Lung (tissue), 12 donors: ENCODE data around the gene XIRP2. TPM values are rescaled to one million over a fixed set of nuclear protein-coding genes. Genes with fewer than 3 reads are reported as not detected.

ENCODE experiments used
- ATAC-seq: fragments of 200-7000 bp; cut with Tn5 transposase; one replicate; pipeline ENCODE4 v1.9.1; 2020; ENCODE audit warnings: moderate number of reproducible peaks; ENCODE audit not compliant: insufficient read depth, low FRiP score
- DNase-seq, 3 donors: peaks; one replicate each; pipeline ENCODE4 v3.0.0-alpha.2; 2013 to 2017
- H3K27ac ChIP-seq, 2 donors: one replicate each; pipeline ENCODE4 v1.5.1; 2013; ENCODE audit warnings: mild to moderate bottlenecking in 2 of 2, moderate library complexity in 2 of 2, control low read depth in 1 of 2, inconsistent platforms in 1 of 2, low read depth in 1 of 2, low read length in 1 of 2
- H3K27me3 ChIP-seq, 3 donors: one replicate each; pipeline ENCODE4 v1.5.1; 2013; ENCODE audit warnings: low read length in 2 of 3; ENCODE audit not compliant: control insufficient read depth in 3 of 3, insufficient read depth in 3 of 3
- H3K36me3 ChIP-seq, 4 donors: one replicate each; pipeline ENCODE4 v1.5.1; 2013; ENCODE audit warnings: low read length in 4 of 4, mild to moderate bottlenecking in 1 of 4, moderate library complexity in 1 of 4; ENCODE audit not compliant: control insufficient read depth in 4 of 4, insufficient read depth in 4 of 4
- H3K4me1 ChIP-seq, 5 donors: one replicate each; pipeline ENCODE4 v1.5.1; 2013; ENCODE audit warnings: low read length in 5 of 5, mild to moderate bottlenecking in 2 of 5, moderate library complexity in 1 of 5; ENCODE audit not compliant: control insufficient read depth in 5 of 5, insufficient read depth in 5 of 5
- H3K4me3 ChIP-seq: one replicate; pipeline ENCODE4 v1.5.1; 2013; ENCODE audit warnings: mild to moderate bottlenecking, control low read depth, moderate library complexity
- H3K9ac ChIP-seq, 2 donors: one replicate each; pipeline ENCODE4 v1.5.1; 2013; ENCODE audit warnings: low read length in 2 of 2, control low read depth in 1 of 2; ENCODE audit not compliant: insufficient read depth in 1 of 2
- H3K9me3 ChIP-seq, 4 donors: one replicate each; pipeline ENCODE4 v1.5.1; 2013; ENCODE audit warnings: low read length in 3 of 4, mild to moderate bottlenecking in 1 of 4, moderate library complexity in 1 of 4; ENCODE audit not compliant: control insufficient read depth in 4 of 4, insufficient read depth in 3 of 4
- WGBS, 2 donors: extraction: QIAGEN DNeasy Blood & Tissue Kit; methylation state at CpG; one replicate each; pipeline ENCODE4 v1.1.7; 2013; 5-methylcytosine and 5-hydroxymethylcytosine counted together
- polyA plus RNA-seq, 2 donors: library from polyadenylated mRNA; stranded (reverse); fragments of 200-250 nt; gene quantifications; one replicate each; pipeline ENCODE4 v1.2.1, GENCODE V29; 2013
- total RNA-seq, 2 donors: library from RNA; depleted of rRNA in 1 of 2; stranded (reverse); fragments of >200 nt in 1 of 2; gene quantifications; one replicate each; pipeline ENCODE4 v1.2.1, GENCODE V29; 2014 to 2021
- TF ChIP-seq, protein P1 (sequence below): IDR thresholded peaks from 2 replicates; pipeline ENCODE4 v1.5.1; 2012; ENCODE audit warnings: mild to moderate bottlenecking; ENCODE audit errors: control extremely low read depth, extremely low read depth
- donor health status: control.
- donor health status: control.
- donor health status: Bipolar disorder and iron deficiency.
- donor health status: healthy.
- donor health status: DM: yes; HTN: yes; CAD: no.

Gene XIRP2
- total and polyA plus RNA-seq, 4 donors, result 0.11 to 0.46 (median 0.14) TPM; not detected in 1

DNA sequence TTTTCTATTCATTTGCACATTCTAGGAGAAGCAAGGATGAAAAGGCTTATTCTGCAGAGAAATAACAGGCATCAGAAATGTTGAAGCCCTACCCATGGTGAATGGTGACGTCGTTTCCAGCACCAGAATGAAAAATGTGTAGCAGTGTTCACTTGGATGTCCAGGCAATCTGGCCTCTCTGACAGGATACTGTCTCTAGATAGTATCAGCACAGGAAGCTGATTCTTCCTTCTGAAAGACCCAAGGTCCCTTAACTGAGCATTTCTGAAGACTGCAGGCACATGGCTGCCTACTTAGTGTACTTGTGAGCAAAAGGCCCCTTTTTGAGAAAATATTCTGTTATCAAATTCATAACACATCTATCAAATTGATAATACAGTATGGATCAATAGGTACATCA is 234.1 kb downstream of the XIRP2 start:
- 22 to 36% methylated on average over 2 of the region's 2 CpGs for WGBS, 2 donors
- DNase-seq (no peak), ATAC-seq (no peak)
- H3K36me3 ChIP-seq, result no peaks in the 10 kb centered on the region
- H3K9me3 ChIP-seq, result no peaks in the 10 kb centered on the region
- H3K4me3 ChIP-seq, result no peak overlapping the region
- no peak overlapping the region for H3K27ac ChIP-seq
- H3K4me1 ChIP-seq, result no peaks in the 10 kb centered on the region
- H3K27me3 ChIP-seq, result no peaks in the 10 kb centered on the region
- H3K9ac ChIP-seq, result no peak overlapping the region
- TF ChIP-seq, protein P1, sequence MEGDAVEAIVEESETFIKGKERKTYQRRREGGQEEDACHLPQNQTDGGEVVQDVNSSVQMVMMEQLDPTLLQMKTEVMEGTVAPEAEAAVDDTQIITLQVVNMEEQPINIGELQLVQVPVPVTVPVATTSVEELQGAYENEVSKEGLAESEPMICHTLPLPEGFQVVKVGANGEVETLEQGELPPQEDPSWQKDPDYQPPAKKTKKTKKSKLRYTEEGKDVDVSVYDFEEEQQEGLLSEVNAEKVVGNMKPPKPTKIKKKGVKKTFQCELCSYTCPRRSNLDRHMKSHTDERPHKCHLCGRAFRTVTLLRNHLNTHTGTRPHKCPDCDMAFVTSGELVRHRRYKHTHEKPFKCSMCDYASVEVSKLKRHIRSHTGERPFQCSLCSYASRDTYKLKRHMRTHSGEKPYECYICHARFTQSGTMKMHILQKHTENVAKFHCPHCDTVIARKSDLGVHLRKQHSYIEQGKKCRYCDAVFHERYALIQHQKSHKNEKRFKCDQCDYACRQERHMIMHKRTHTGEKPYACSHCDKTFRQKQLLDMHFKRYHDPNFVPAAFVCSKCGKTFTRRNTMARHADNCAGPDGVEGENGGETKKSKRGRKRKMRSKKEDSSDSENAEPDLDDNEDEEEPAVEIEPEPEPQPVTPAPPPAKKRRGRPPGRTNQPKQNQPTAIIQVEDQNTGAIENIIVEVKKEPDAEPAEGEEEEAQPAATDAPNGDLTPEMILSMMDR, result no peak

DNA sequence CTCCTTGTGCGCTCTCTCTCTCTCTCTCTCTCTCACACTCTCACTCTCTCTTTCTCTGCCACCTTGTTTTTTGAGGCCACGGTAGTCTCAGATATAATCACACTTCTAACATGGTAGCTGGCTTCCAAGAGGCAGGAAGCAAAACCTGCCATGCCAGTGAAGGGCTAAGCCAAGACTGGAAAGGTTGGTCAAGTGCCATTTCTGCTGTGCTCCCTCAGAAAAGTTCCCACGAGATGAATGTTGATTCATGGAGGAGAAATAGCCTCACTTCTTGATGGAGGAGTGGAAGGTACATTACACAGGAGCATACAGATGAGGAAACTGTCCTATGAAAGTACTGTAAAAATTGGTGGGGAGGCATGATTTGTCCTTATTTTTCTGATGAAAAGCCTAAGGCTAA is 237.9 kb downstream of the XIRP2 start:
- WGBS, 2 donors, result 85 to 98% methylated on average over 3 of the region's 3 CpGs
- ATAC-seq, result no peak
- H3K9me3 ChIP-seq, result no peaks in the 10 kb centered on the region

DNA sequence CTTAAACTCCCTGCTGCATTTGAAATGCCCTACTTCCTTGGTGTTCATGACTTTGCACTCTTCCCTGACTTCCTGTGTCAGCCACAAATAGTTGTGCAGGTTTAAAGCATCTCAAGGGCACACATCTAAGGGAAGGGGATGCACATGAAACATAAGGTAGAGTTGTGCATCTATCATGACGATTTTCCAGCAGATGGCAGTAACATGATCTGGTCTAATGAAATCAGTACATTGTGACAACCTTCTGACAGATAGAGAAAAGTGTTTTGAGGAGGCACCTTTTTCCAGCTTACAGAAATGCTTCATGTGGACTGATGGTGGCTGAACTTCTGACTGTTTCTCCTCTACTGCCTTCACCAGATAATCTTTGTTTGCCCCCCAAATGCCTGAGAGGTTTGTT is 238.9 kb downstream of the XIRP2 start:
- H3K4me3 ChIP-seq, result no peak overlapping the region
- DNase-seq, result peak in 2 of 3 donors; percentile 23 to 34
- 18 to 25% methylated on average over 1 of the region's 1 CpG for WGBS, 2 donors
- no peak for ATAC-seq
- no peaks in the 10 kb centered on the region for H3K27me3 ChIP-seq
- H3K9ac ChIP-seq, result no peak overlapping the region
- no peaks in the 10 kb centered on the region for H3K36me3 ChIP-seq
- no peak overlapping the region for H3K27ac ChIP-seq
- H3K9me3 ChIP-seq, result no peaks in the 10 kb centered on the region
- TF ChIP-seq, protein P1, result no peak
- H3K4me1 ChIP-seq, result no peaks in the 10 kb centered on the region

More for the DNA sequence above, 237.9 kb downstream of the XIRP2 start:
- Histone ChIP-seq H3K4me3 (no peak overlapping the region), H3K27me3 (no peaks in the 10 kb centered on the region), H3K27ac (no peak overlapping the region), H3K9ac (no peak overlapping the region), H3K4me1 (no peaks in the 10 kb centered on the region), H3K36me3 (no peaks in the 10 kb centered on the region)
- TF ChIP-seq, protein P1, result no peak
- DNase-seq, result no peak

DNA sequence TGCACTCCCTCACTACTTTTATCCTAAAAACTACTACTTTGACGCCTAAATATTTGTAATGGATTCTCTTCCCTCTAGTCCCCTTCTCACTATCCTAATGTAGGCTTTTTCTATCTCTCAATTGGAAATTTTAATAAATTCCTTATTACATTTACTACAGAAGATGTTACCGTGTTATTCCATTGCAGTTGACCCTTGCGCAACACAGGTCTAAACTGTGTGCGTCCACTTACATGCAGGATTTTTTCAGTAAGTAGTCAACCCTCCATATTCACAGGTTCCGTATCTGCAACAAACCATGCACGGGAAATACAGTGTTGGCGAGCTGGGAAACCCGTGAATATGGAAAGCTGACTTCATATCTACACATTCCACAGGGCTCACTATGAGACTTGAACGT is 239.8 kb downstream of the XIRP2 start:
- ATAC-seq, result no peak
- no peak overlapping the region for H3K27ac ChIP-seq
- H3K9ac ChIP-seq, result no peak overlapping the region
- H3K4me1 ChIP-seq, result no peaks in the 10 kb centered on the region
- no peak overlapping the region for H3K4me3 ChIP-seq
- 93% methylated on average over 9 of the region's 9 CpGs for WGBS, 2 donors
- no peak for DNase-seq
- H3K9me3 ChIP-seq, result no peaks in the 10 kb centered on the region
- TF ChIP-seq, protein P1, result no peak
- H3K36me3 ChIP-seq, result no peaks in the 10 kb centered on the region
- H3K27me3 ChIP-seq, result no peaks in the 10 kb centered on the region
